GM21447 (cell line): ENCODE results near the gene TEAD1.
A peak's percentile ranks its signal among the peaks of the same experiment; 100 is the strongest.

Source experiments
- ATAC-seq: cut with Tn5 transposase; IDR thresholded peaks from one replicate; pipeline ENCODE4 v1.9.1; 2021; ENCODE audit not compliant: unreplicated experiment

TEAD1 gene

GRCh38 chr11:12925520-12925919, 251.3 kb downstream of the TEAD1 start:
- ATAC-seq: no peak

GRCh38 chr11:12927221-12927620, 253.0 kb downstream of the TEAD1 start:
- ATAC-seq: no peak

GRCh38 chr11:12927886-12928285, 253.7 kb downstream of the TEAD1 start:
- ATAC-seq: no peak

- no peak for ATAC-seq
These were observed 256.6 kb downstream of the TEAD1 start for GRCh38 chr11:12930850-12931249.

GRCh38 chr11:12932485-12932884, 258.3 kb downstream of the TEAD1 start:
- no peak for ATAC-seq

- no peak for ATAC-seq
These were observed 262.0 kb downstream of the TEAD1 start for GRCh38 chr11:12936200-12936599.

- ATAC-seq: no peak
These were observed 264.5 kb downstream of the TEAD1 start for GRCh38 chr11:12938590-12939247.

GRCh38 chr11:12941671-12942070, 267.4 kb downstream of the TEAD1 start:
- no peak for ATAC-seq

- ATAC-seq: no peak
These were observed 267.9 kb downstream of the TEAD1 start for GRCh38 chr11:12942157-12942556.

GRCh38 chr11:12943311-12943710, 269.1 kb downstream of the TEAD1 start:
- ATAC-seq: no peak

- ATAC-seq: no peak
These were observed 270.7 kb downstream of the TEAD1 start for GRCh38 chr11:12944889-12945288.

GRCh38 chr11:12949453-12949852, 275.2 kb downstream of the TEAD1 start:
- ATAC-seq: no peak

- no peak for ATAC-seq
These were observed 276.4 kb downstream of the TEAD1 start for GRCh38 chr11:12950670-12951069.

GRCh38 chr11:12951376-12951775, 277.2 kb downstream of the TEAD1 start:
- ATAC-seq: no peak

GRCh38 chr11:12952094-12952493, 277.9 kb downstream of the TEAD1 start:
- no peak for ATAC-seq

- ATAC-seq: no peak
These were observed 284.8 kb downstream of the TEAD1 start for GRCh38 chr11:12958986-12959385.

GRCh38 chr11:12961615-12962014, 287.4 kb downstream of the TEAD1 start:
- no peak for ATAC-seq

GRCh38 chr11:12962306-12962705, 288.1 kb downstream of the TEAD1 start:
- no peak for ATAC-seq

- ATAC-seq: no peak
These were observed 288.8 kb downstream of the TEAD1 start for GRCh38 chr11:12963051-12963450.

GRCh38 chr11:12963792-12964536, 289.7 kb downstream of the TEAD1 start:
- peak; percentile 91 for ATAC-seq

- ATAC-seq: no peak
These were observed 290.4 kb downstream of the TEAD1 start for GRCh38 chr11:12964650-12965049.

GRCh38 chr11:12966002-12966401, 291.8 kb downstream of the TEAD1 start:
- ATAC-seq: no peak

- ATAC-seq: no peak
These were observed 293.9 kb downstream of the TEAD1 start for GRCh38 chr11:12968101-12968500.
